ENCODE results near the gene TSSC4. TPM values are rescaled to one million over a fixed set of nuclear protein-coding genes. Genes with fewer than 3 reads are reported as not detected.

TSSC4 gene
- total and polyA plus RNA-seq, 2 of the 13 experiments (the other 11 are each of a cell fraction or from before 2014, with no cell fraction given), result 16.2 to 58.6 TPM

GRCh38 chr11:2400069-2400761 lies at the start of gene TSSC4 (continued):
- TF ChIP-seq GPBP1L1 (CRISPR knock-in tag; IDR thresholded peaks at IDR 0.05), result no peak
- peak in 1 of 2 experiments; percentile 75; a peak in 1 of 4 replicates for TF ChIP-seq POLR2A (IDR thresholded peaks at IDR 0.05; ENCODE audit: insufficient read depth in 1 of 2, low read depth in 2 of 2, low read length in 2 of 2)
- peak; percentile 97 for TF ChIP-seq IRF2 (CRISPR knock-in tag; IDR thresholded peaks at IDR 0.05)
- peak; percentile 93; the same call in 1 of the 2 replicates for TF ChIP-seq ZFP41 (CRISPR knock-in tag; IDR thresholded peaks at IDR 0.05; ENCODE audit: borderline replicate concordance)
- no peak for TF ChIP-seq ZBTB46 (CRISPR knock-in tag; IDR thresholded peaks at IDR 0.05; ENCODE audit: borderline replicate concordance)
- no peak for TF ChIP-seq CSRNP1 (CRISPR knock-in tag; IDR thresholded peaks at IDR 0.05)
- TF ChIP-seq KDM1A (CRISPR knock-in tag; IDR thresholded peaks at IDR 0.05), result no peak
- TF ChIP-seq ZNF775 (CRISPR knock-in tag; IDR thresholded peaks at IDR 0.05; ENCODE audit: borderline replicate concordance), result no peak
- TF ChIP-seq ZNF326 (CRISPR knock-in tag; IDR thresholded peaks at IDR 0.05; ENCODE audit: borderline replicate concordance), result no peak
- TF ChIP-seq ZNF724P (CRISPR knock-in tag; IDR thresholded peaks at IDR 0.05; ENCODE audit: borderline replicate concordance), result no peak
- TF ChIP-seq NFE2L2 (IDR thresholded peaks at IDR 0.05; ENCODE audit: low read length), result no peak
- TF ChIP-seq TFDP1 (CRISPR knock-in tag; IDR thresholded peaks at IDR 0.05; ENCODE audit: borderline replicate concordance), result peak; percentile 66; the same call in 1 of the 2 replicates
- TF ChIP-seq ZFX (CRISPR knock-in tag; IDR thresholded peaks at IDR 0.05; ENCODE audit: low read depth), result peak; percentile 91; the same call in 1 of the 2 replicates
- no peak for TF ChIP-seq THAP8 (CRISPR knock-in tag; IDR thresholded peaks at IDR 0.05; ENCODE audit: borderline replicate concordance)
- TF ChIP-seq ZNF75D (CRISPR knock-in tag; IDR thresholded peaks at IDR 0.05; ENCODE audit: borderline replicate concordance), result no peak
- TF ChIP-seq THAP9 (CRISPR knock-in tag; IDR thresholded peaks at IDR 0.05; ENCODE audit: borderline replicate concordance), result peak; percentile 97
- TF ChIP-seq ZBTB3 (CRISPR knock-in tag; IDR thresholded peaks at IDR 0.05; ENCODE audit: borderline replicate concordance, low read depth), result 0 out of 2 replicates have a peak, but pooled peaks have one; percentile 7
- no peak; the same call in 1 of the 2 replicates for TF ChIP-seq ARNTL (CRISPR knock-in tag; IDR thresholded peaks at IDR 0.05)
- TF ChIP-seq RBM39 (IDR thresholded peaks at IDR 0.05; ENCODE audit: low read depth, low read length, poor library complexity, severe bottlenecking), result no peak

Data from HepG2 (cell line).